ENCODE data around the gene YEATS4. TPM values are rescaled to one million over a fixed set of nuclear protein-coding genes. Genes with fewer than 3 reads are reported as not detected.

The YEATS4 gene
- polyA plus RNA-seq, 2 of the 4 experiments (the other 2 are of a cell fraction), result 41.7 to 70.1 TPM

DNA sequence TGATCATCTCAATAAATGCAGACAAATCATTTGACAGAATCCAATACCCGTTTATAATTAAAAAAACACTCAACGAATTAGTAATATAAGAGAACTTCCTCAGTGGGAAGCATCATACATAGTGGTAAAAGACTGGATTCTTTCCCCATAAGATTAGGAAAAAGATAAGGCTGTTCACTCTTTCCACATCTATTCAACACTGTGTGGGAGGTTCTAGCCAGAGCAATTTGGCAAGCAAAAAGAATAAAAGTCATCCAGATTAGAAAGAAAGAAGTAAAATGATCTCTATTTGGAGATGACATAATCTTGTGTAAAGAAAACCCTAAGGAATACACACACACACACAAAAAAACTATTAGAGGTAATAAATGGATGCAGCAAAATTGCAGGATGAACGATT lies 38.4 kb downstream of the YEATS4 start (continued):
- TF ChIP-seq, protein P1, sequence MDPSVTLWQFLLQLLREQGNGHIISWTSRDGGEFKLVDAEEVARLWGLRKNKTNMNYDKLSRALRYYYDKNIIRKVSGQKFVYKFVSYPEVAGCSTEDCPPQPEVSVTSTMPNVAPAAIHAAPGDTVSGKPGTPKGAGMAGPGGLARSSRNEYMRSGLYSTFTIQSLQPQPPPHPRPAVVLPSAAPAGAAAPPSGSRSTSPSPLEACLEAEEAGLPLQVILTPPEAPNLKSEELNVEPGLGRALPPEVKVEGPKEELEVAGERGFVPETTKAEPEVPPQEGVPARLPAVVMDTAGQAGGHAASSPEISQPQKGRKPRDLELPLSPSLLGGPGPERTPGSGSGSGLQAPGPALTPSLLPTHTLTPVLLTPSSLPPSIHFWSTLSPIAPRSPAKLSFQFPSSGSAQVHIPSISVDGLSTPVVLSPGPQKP (IDR thresholded peaks at IDR 0.05; ENCODE audit: low read depth, low read length), result no peak

DNA sequence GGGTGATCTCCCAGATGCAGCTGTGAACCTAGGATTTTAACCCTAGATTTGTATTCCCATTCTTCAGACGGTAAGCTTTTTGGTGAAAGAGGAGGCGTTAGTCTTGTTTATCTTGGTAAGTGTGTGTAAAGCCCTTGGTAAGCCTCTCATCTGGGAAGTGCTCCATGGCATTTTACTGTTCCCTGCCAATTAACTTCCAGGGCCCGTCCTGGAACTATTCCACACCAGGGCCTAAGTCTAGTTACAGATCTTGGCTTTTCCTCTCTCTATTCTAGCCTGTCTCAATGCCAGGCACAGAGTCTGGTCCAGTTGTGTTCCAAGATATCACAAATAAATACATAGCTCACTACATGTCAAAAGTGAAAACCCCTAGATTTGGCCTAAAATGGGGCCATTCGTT lies 42.4 kb downstream of the YEATS4 start:
- 98% methylated on average over 4 of the region's 4 CpGs for WGBS (ENCODE audit: missing lambda C conversion rate)
- DNase-seq (ENCODE audit: low read depth in 1 of 2, low spot score in 1 of 2), result no peak
- no peak for FAIRE-seq
- TF ChIP-seq CBX2 (IDR thresholded peaks at IDR 0.05; ENCODE audit: borderline replicate concordance, low read depth) (no peak), TFCP2L1 (CRISPR knock-in tag; IDR thresholded peaks at IDR 0.05) (no peak), RNF2 (IDR thresholded peaks at IDR 0.05; ENCODE audit: borderline replicate concordance, low read depth) (no peak), HDAC2 (IDR thresholded peaks at IDR 0.05) (no peak), CHD2 (IDR thresholded peaks at IDR 0.05; ENCODE audit: low read length, partially characterized antibody) (no peak), RCOR1 (IDR thresholded peaks at IDR 0.05; ENCODE audit: low read depth, low read length) (no peak), MAFK (IDR thresholded peaks at IDR 0.05; ENCODE audit: partially characterized antibody) (no peak), TP53 (CRISPR knock-in tag; IDR thresholded peaks at IDR 0.05) (no peak), KDM5A (IDR thresholded peaks at IDR 0.05) (no peak), NPAS2 (CRISPR knock-in tag; IDR thresholded peaks at IDR 0.05; ENCODE audit: borderline replicate concordance) (no peak)
- TF ChIP-seq, protein P2, sequence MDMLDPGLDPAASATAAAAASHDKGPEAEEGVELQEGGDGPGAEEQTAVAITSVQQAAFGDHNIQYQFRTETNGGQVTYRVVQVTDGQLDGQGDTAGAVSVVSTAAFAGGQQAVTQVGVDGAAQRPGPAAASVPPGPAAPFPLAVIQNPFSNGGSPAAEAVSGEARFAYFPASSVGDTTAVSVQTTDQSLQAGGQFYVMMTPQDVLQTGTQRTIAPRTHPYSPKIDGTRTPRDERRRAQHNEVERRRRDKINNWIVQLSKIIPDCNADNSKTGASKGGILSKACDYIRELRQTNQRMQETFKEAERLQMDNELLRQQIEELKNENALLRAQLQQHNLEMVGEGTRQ (IDR thresholded peaks at IDR 0.05), result no peak
- TF ChIP-seq, protein P3, sequence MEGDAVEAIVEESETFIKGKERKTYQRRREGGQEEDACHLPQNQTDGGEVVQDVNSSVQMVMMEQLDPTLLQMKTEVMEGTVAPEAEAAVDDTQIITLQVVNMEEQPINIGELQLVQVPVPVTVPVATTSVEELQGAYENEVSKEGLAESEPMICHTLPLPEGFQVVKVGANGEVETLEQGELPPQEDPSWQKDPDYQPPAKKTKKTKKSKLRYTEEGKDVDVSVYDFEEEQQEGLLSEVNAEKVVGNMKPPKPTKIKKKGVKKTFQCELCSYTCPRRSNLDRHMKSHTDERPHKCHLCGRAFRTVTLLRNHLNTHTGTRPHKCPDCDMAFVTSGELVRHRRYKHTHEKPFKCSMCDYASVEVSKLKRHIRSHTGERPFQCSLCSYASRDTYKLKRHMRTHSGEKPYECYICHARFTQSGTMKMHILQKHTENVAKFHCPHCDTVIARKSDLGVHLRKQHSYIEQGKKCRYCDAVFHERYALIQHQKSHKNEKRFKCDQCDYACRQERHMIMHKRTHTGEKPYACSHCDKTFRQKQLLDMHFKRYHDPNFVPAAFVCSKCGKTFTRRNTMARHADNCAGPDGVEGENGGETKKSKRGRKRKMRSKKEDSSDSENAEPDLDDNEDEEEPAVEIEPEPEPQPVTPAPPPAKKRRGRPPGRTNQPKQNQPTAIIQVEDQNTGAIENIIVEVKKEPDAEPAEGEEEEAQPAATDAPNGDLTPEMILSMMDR (IDR thresholded peaks at IDR 0.05), result no peak
- Histone ChIP-seq H3K4me3 (no peak overlapping the region), H3K4me1 (peaks cover 27% of the 10 kb centered on the region), H3K9me3 (peaks cover 9% of the 10 kb centered on the region; the same call in 1 of the 3 replicates), H3K4me2 (no peak overlapping the region), H3K27ac (peak overlapping the region; percentile 5 to 93; a peak in 4 of 6 replicates)
- ChIA-PET CTCF (interaction anchor here (1.2 to 1.8 kb wide), 3 partner anchors 8 to 13 kb away, joined by 3 to 5 read pairs (median 4); no protein-coding TSS in a partner anchor), POLR2A (no interaction called here)
- ATAC-seq, result no peak

DNA sequence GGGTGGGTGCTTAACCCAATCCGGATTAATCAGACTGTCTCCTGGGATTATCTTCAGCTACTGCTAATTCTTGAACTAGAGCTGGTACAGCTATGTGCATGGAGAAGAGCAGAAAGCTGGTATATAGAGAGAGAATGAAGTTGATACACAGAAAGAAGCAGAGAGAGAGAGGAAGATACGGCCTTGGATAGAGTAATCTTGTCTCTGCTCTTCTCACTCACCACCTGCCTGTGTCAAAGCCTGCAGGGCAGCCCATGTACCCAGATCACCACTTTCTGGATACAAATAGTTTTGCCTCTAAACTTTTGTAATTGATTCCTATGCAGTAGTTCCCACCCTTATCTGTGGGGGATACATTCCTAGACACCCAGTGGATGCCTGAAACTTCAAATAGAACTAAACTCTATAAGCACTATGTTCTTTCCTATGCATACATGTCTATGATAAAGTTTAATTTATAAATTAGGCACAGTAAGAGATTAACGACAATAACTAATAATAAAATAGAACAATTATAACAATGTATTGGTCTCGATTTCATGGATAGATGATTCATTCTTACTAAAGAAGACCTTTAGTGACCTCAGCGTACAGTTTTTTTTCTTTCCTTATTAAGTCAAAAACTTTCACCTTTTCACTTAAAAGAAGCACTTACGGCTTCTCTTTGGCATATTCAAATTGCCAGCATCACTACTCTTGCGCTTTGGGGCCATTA lies 45.5 kb downstream of the YEATS4 start:
- Histone ChIP-seq H3K4me3 (peak overlapping the region; percentile 1; the same call in 1 of the 3 replicates), H3K4me1 (peaks cover 30% of the 10 kb centered on the region), H3K9me3 (peaks cover 8% of the 10 kb centered on the region; the same call in 1 of the 3 replicates), H3K4me2 (peak overlapping the region; percentile 78), H3K27ac (peak overlapping the region; percentile 93 to 99)
- TF ChIP-seq EHMT2 (IDR thresholded peaks at IDR 0.05; ENCODE audit: low read depth) (no peak), EP300 (IDR thresholded peaks at IDR 0.05) (no peak), MAZ (IDR thresholded peaks at IDR 0.05; ENCODE audit: borderline replicate concordance, low read depth, low read length) (no peak)
- FAIRE-seq (no peak), DNase-seq (ENCODE audit: low read depth in 1 of 2, low spot score in 1 of 2) (peak in 1 of 2 experiments; percentile 19), ATAC-seq (peak; percentile 55 to 67)
- 18% methylated on average over 7 of the region's 7 CpGs for WGBS (ENCODE audit: missing lambda C conversion rate)
- POLR2A ChIA-PET, result no interaction called here
- CTCF ChIA-PET, result interaction anchor here (0.5 to 1.1 kb wide), 2 partner anchors 11 to 565 kb away, joined by 3 read pairs; no protein-coding TSS in a partner anchor

DNA sequence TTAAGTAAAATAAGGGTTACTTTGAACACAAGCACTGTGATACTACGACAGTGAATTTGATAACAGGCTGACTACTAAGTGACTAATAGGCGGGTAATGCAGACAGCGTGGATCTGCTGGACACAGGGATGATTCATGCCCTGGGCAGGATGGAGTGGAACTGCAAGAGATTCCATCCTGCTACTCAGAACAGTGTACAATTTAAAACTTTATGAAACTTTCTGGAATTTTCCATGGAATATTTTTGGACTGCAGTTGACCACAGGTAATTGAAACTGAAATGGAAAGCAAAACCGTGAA lies 46.0 kb downstream of the YEATS4 start:
- 2% methylated on average over 4 of the region's 4 CpGs for WGBS (ENCODE audit: missing lambda C conversion rate)
- H3K27ac ChIP-seq, result peak overlapping the region; percentile 93 to 99
- peak; percentile 89 for FAIRE-seq
- TF ChIP-seq SMC3 (IDR thresholded peaks at IDR 0.05) (0 out of 3 replicates have a peak, but pooled peaks have one; percentile 15), EHMT2 (IDR thresholded peaks at IDR 0.05; ENCODE audit: low read depth) (no peak), ZNF302 (CRISPR knock-in tag; IDR thresholded peaks at IDR 0.05) (no peak), MAFK (IDR thresholded peaks at IDR 0.05; ENCODE audit: partially characterized antibody) (no peak), HOXA7 (CRISPR knock-in tag; IDR thresholded peaks at IDR 0.05) (no peak)
- TF ChIP-seq, protein P3 (IDR thresholded peaks at IDR 0.05), result no peak
- TF ChIP-seq, protein P4, sequence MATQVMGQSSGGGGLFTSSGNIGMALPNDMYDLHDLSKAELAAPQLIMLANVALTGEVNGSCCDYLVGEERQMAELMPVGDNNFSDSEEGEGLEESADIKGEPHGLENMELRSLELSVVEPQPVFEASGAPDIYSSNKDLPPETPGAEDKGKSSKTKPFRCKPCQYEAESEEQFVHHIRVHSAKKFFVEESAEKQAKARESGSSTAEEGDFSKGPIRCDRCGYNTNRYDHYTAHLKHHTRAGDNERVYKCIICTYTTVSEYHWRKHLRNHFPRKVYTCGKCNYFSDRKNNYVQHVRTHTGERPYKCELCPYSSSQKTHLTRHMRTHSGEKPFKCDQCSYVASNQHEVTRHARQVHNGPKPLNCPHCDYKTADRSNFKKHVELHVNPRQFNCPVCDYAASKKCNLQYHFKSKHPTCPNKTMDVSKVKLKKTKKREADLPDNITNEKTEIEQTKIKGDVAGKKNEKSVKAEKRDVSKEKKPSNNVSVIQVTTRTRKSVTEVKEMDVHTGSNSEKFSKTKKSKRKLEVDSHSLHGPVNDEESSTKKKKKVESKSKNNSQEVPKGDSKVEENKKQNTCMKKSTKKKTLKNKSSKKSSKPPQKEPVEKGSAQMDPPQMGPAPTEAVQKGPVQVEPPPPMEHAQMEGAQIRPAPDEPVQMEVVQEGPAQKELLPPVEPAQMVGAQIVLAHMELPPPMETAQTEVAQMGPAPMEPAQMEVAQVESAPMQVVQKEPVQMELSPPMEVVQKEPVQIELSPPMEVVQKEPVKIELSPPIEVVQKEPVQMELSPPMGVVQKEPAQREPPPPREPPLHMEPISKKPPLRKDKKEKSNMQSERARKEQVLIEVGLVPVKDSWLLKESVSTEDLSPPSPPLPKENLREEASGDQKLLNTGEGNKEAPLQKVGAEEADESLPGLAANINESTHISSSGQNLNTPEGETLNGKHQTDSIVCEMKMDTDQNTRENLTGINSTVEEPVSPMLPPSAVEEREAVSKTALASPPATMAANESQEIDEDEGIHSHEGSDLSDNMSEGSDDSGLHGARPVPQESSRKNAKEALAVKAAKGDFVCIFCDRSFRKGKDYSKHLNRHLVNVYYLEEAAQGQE (IDR thresholded peaks at IDR 0.05), result no peak

More for the DNA sequence above, 46.0 kb downstream of the YEATS4 start:
- CTCF ChIA-PET, result no interaction called here
- peak; percentile 73 to 95 for DNase-seq (ENCODE audit: low read depth in 1 of 2, low spot score in 1 of 2)
- Histone ChIP-seq H3K9me3 (peaks cover 8% of the 10 kb centered on the region; the same call in 1 of the 3 replicates), H3K4me2 (peak overlapping the region; percentile 78), H3K4me3 (peak overlapping the region; percentile 7; the same call in 2 of the 3 replicates), H3K4me1 (peaks cover 30% of the 10 kb centered on the region)
- peak; percentile 100 for ATAC-seq
- POLR2A ChIA-PET, result no interaction called here

All from A549 (cell line).